Activated CD4-positive, CD25-positive, alpha-beta regulatory T cell treated with anti-CD3 and anti-CD28 coated beads, Interleukin-2, amount 50 U/mL, for 24 hours (primary cell): ENCODE results near the gene UNC45A.
"Not testable (repeated sequence)": the region's sequence is repeated elsewhere in the genome, so short reads cannot be mapped to it uniquely, and the experiment has no call there.

Source experiments
- ATAC-seq, 2 donors: fragments of 150-1000 bp; cut with Tn5 transposase; one replicate each; pipeline ENCODE4 v1.10.0; 2021; ENCODE audit warnings: mild to moderate bottlenecking in 1 of 2, moderate library complexity in 1 of 2

The UNC45A gene

GRCh38 chr15:90902840-90903732, 32.0 kb upstream of the UNC45A start, which contains the start of gene MAN2A2:
Gene MAN2A2, plus strand, starts transcription at chr15:90903302. Its CDS starts 906 bp downstream, at chr15:90904208.
- peak; percentile 64 to 70 for ATAC-seq

- ATAC-seq, result no peak
These were observed 31.1 kb upstream of the UNC45A start for GRCh38 chr15:90903733-90904536.

GRCh38 chr15:90904746-90905145, 30.3 kb upstream of the UNC45A start:
- no peak for ATAC-seq

- no peak for ATAC-seq
These were observed 29.5 kb upstream of the UNC45A start for GRCh38 chr15:90905306-90906180.

DNA sequence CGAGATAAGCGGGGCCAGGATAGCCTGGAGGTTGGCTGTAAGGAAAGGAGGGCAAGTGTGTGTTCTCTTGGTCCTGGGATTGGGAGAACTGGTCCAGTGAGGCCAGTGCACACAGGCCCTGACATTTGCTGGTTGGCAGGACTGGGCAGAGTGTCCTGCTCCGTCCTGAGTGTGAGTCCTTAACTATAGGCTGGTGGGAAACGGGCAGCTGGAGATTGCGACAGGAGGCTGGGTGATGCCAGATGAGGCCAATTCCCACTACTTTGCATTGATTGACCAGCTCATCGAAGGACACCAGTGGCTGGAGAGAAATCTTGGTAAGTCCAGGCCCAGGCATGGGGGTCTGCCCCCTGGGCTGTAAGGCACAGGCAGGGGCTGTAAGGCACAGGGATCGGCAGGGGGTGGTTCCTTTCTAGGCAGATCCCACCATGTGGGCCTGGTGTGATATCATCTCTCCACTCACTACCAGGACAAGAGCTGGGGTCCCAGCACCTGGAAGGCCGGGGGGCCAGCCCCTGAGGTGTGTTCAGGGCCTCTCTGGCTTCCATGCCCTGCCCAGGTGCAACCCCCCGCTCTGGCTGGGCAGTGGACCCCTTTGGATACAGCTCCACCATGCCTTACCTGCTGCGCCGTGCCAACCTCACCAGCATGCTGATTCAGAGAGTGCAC, 28.8 kb upstream of the UNC45A start:
- no peak for ATAC-seq

GRCh38 chr15:90907051-90907660, 27.9 kb upstream of the UNC45A start:
- ATAC-seq, result no peak

GRCh38 chr15:90907838-90908507, 27.1 kb upstream of the UNC45A start:
- ATAC-seq, result no peak

DNA sequence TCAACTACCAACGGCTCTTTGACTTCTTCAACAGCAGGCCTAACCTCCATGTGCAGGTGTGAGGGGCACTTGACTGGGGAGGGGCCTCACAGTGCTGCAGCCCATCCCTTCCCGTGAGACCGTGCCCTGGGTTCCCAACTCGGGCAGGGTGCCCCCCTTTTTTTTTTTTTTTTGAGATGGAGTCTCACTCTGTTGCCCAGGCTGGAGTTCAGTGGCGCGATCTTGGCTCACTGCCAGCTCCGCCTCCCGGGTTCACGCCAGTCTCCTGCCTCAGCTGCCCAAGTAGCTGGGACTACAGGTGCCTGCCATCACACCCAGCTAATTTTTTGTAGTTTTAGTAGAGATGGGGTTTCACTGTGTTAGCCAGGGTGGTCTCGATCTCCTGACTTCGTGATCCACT, 25.6 kb upstream of the UNC45A start:
- ATAC-seq, result not testable (repeated sequence)

DNA sequence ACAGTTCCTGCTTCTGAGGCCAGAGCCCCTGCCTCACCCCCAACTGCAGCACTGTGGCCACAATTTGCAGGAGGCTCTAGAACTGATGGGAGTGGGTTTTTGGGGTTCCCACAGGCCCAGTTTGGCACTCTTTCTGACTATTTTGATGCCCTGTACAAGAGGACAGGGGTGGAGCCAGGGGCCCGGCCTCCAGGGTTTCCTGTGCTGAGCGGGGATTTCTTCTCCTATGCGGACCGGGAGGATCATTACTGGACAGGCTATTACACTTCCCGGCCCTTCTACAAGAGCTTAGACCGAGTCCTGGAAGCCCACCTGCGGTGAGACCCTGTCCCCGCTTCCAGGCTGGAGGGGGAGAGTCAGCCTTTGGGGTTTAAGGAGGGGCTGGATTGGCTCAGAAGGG, 25.1 kb upstream of the UNC45A start:
- ATAC-seq, result no peak

DNA sequence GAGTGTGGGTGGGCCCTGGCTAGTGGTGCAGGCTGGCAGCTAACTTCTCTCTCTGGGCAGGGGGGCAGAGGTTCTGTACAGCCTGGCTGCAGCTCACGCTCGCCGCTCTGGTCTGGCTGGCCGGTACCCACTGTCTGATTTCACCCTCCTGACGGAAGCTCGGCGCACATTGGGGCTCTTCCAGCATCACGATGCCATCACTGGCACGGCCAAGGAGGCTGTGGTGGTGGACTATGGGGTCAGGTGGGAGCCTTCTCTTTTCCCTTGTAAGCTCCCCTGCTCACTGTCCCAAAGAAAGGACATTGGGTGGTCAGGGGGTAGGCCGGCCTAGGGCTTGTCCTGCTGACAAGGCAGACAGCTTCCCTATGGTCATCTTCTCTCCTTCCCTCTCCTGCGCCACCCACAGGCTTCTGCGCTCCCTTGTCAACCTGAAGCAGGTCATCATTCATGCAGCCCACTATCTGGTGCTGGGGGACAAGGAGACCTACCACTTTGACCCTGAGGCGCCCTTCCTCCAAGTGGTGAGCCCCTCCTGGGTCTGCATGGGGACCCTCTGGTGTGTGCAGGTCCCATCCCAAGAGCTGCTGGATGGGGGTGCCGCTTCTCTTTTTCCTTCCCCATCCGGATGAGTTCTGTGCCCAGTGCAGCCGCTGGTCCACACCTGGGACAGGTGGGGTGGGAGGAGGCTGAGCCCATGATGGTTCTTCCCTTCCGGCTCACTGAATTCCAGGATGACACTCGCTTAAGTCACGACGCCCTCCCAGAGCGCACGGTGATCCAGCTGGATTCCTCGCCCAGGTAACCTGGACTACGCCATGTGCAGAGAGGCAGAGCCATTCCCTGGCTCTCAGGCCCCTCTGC, 24.4 kb upstream of the UNC45A start:
- ATAC-seq, result no peak

DNA sequence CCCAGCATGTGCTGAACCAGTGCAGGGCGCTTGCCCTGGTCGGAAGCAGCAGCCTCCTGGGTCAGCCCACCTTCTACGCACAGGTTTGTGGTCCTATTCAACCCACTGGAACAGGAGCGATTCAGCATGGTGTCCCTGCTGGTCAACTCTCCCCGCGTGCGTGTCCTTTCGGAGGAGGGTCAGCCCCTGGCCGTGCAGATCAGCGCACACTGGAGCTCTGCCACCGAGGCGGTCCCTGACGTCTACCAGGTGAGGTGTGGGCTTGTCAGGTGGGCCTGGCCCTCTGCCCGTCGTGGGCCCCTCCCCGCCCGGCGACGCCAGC, 23.8 kb upstream of the UNC45A start:
- no peak for ATAC-seq

DNA sequence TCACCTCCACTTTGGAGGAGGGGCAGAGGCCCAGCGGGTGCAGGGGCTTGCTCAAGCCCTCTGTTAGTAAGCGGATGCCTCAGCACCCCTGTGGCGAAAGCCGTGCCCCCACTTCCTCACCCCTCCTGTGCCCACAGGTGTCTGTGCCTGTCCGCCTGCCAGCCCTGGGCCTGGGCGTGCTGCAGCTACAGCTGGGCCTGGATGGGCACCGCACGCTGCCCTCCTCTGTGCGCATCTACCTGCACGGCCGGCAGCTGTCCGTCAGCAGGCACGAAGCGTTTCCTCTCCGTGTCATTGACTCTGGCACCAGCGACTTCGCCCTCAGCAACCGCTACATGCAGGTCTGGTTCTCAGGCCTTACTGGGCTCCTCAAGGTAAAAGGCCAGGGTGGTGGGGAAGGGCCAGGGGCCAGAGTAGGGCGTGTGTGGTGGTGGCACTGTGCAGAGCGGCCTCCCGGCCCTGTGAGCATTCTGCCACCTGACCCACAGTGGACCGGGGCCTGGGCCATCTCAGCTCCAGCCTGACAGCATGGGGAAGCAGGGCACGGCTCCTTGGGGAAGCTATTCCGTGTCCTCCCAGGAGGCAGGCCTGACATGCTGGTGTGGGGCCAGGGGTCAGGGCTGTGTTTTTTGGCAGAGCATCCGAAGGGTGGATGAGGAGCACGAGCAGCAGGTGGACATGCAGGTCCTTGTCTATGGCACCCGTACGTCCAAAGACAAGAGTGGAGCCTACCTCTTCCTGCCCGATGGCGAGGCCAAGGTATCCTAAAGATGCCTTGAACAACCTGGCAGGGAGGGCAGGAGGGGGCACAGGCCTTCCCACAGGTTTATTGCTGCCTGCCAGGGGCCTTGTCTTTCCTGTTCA, 22.9 kb upstream of the UNC45A start:
- no peak for ATAC-seq

- ATAC-seq, result no peak
These were observed 22.4 kb upstream of the UNC45A start for GRCh38 chr15:90912770-90913075.

GRCh38 chr15:90913398-90913944, 21.6 kb upstream of the UNC45A start:
- no peak for ATAC-seq

DNA sequence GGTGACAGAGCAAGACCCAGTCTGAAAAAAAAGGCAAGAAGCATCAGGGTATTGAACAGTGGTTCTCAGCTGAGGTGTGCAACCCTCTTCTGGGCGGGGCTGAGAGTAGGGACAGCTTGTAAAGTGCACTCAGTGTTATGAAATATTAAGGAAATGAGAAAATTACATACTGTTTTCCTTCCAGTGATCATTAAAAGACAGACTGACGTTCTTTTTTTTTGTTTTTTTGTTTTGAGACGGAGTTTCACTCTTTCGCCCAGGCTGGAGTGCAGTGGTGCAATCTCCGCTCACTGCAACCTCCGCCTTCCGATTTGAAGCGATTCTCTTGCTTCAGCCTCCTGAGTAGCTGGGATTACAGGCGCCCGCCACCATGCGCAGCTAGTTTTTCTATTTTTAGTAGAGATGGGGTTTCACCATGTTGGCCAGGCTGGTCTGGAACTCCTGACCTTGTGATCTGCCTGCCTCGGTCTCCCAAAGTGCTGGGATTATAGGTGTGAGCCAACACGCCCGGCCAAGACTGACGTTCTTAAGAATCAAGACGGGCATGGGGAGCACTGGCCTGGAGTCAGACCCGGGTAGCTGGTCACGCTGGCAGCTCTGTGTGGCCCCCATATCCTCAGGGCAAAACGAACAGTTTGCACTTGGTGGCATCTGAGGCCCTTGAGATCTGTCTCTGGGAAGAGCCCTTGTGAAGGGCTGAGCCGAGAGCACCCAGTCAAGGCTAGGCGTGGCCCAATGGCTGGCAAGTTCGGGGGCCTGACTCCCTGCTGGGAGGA, 20.6 kb upstream of the UNC45A start:
- ATAC-seq, result no peak

- ATAC-seq, result no peak
These were observed 19.8 kb upstream of the UNC45A start for GRCh38 chr15:90915216-90915807.

- ATAC-seq, result no peak
These were observed 19.2 kb upstream of the UNC45A start for GRCh38 chr15:90915808-90916440.
